ENCODE data around the gene RERE. TPM values are rescaled to one million over a fixed set of nuclear protein-coding genes. Genes with fewer than 3 reads are reported as not detected.

The RERE gene
- total and polyA plus RNA-seq, 2 donors (not counting 3 experiments of a cell fraction or from before 2014, with no cell fraction given), result 14.1 to 113 TPM

- no TSS peak for BruUV-seq (replicated peaks)
- CTCF ChIA-PET, result interaction anchor here (5.5 kb wide), 1 partner anchor 106 kb away, joined by 102 read pairs; no protein-coding TSS in a partner anchor
These were observed 251.6 kb downstream of the RERE start for GRCh38 chr1:8565802-8566201.

GRCh38 chr1:8563944-8564537, 253.4 kb downstream of the RERE start:
- Histone ChIP-seq H3K27ac (ENCODE audit: insufficient read depth, low read depth, low read length) (no peak overlapping the region), H3K9ac (replicated peaks; ENCODE audit: extremely low read depth, insufficient read depth, low read length) (no peak overlapping the region), H3K79me2 (ENCODE audit: control insufficient read depth, insufficient read depth, low read length) (peaks cover 14% of the 10 kb centered on the region), H3K27me3 (ENCODE audit: control insufficient read depth in 2 of 2, insufficient read depth in 2 of 2, low read length in 2 of 2) (no peaks in the 10 kb centered on the region), H2AFZ (ENCODE audit: low read depth, low read length) (no peak overlapping the region), H3K4me2 (ENCODE audit: insufficient read depth, low read length) (no peak overlapping the region), H3K9me3 (replicated peaks; ENCODE audit: control insufficient read depth, insufficient read depth, low read length) (no peaks in the 10 kb centered on the region), H3K9me1 (replicated peaks; ENCODE audit: control insufficient read depth, extremely low read depth, insufficient read depth, low read length) (no peaks in the 10 kb centered on the region), H3K4me1 (ENCODE audit: control insufficient read depth, extremely low read depth, insufficient read depth, low read length) (peaks cover 2% of the 10 kb centered on the region), H4K20me1 (replicated peaks; ENCODE audit: control insufficient read depth, extremely low read depth, insufficient read depth, low read length) (no peaks in the 10 kb centered on the region), H3K36me3 (ENCODE audit: control insufficient read depth in 2 of 2, extremely low read depth in 1 of 2, insufficient read depth in 2 of 2, low read length in 2 of 2) (no peaks in the 10 kb centered on the region), H3K4me3 (replicated peaks in 1 of 3; ENCODE audit: insufficient read depth in 1 of 3, low read depth in 1 of 3, low read length in 3 of 3) (no peak overlapping the region)
- ChIA-PET POLR2A (no interaction called here), CTCF (interaction anchor here (4.4 to 5.5 kb wide), 2 partner anchors 107 to 163 kb away, joined by 78 to 102 read pairs; no protein-coding TSS in a partner anchor)
- DNase-seq (ENCODE audit: low read depth, low spot score) (no peak), FAIRE-seq (no peak)
- no peak for TF ChIP-seq MAX (IDR thresholded peaks at IDR 0.05; ENCODE audit: insufficient read depth, insufficient read length)
- no peak for TF ChIP-seq GATA2 (IDR thresholded peaks at IDR 0.05; ENCODE audit: insufficient read depth, insufficient read length, low read depth, low read length)
- no peak for TF ChIP-seq POLR2AphosphoS5 (IDR thresholded peaks at IDR 0.05; ENCODE audit: insufficient read depth, low read depth, low read length)
- TF ChIP-seq CTCF (IDR thresholded peaks at IDR 0.05; ENCODE audit: extremely low read depth in 1 of 2, insufficient read depth in 1 of 2, low read depth in 1 of 2, low read length in 2 of 2), result no peak
- no peak for TF ChIP-seq MYC (IDR thresholded peaks at IDR 0.05; ENCODE audit: low read depth, low read length)
- TF ChIP-seq EZH2 (IDR thresholded peaks at IDR 0.05; ENCODE audit: borderline replicate concordance, low read depth, low read length, severe bottlenecking), result no peak
- TF ChIP-seq FOS (IDR thresholded peaks at IDR 0.05; ENCODE audit: borderline replicate concordance, insufficient read depth, low read length), result no peak
- no peak for TF ChIP-seq POLR2A (IDR thresholded peaks at IDR 0.05; ENCODE audit: low read depth, low read length)
- no peak for TF ChIP-seq JUN (IDR thresholded peaks at IDR 0.05; ENCODE audit: borderline replicate concordance, insufficient read depth, insufficient read length, low read depth)
- intact Hi-C loops (cut with micrococcal nuclease), result no loop called here
- dilution Hi-C loops (cut with MboI; ENCODE audit: extremely low pct_ligation_motif_present, low sequenced_read_pairs), result no loop called here
- no TSS peak for BruUV-seq (replicated peaks)

More at GRCh38 chr1:8565802-8566201, 251.6 kb downstream of the RERE start:
- dilution Hi-C loops (cut with MboI; ENCODE audit: extremely low pct_ligation_motif_present, low sequenced_read_pairs), result no loop called here
- Histone ChIP-seq H3K27me3 (ENCODE audit: control insufficient read depth in 2 of 2, insufficient read depth in 2 of 2, low read length in 2 of 2) (no peaks in the 10 kb centered on the region), H3K4me3 (replicated peaks in 1 of 3; ENCODE audit: insufficient read depth in 1 of 3, low read depth in 1 of 3, low read length in 3 of 3) (no peak overlapping the region), H3K9ac (replicated peaks; ENCODE audit: extremely low read depth, insufficient read depth, low read length) (no peak overlapping the region), H3K4me2 (ENCODE audit: insufficient read depth, low read length) (no peak overlapping the region), H2AFZ (ENCODE audit: low read depth, low read length) (no peak overlapping the region), H4K20me1 (replicated peaks; ENCODE audit: control insufficient read depth, extremely low read depth, insufficient read depth, low read length) (no peaks in the 10 kb centered on the region), H3K9me1 (replicated peaks; ENCODE audit: control insufficient read depth, extremely low read depth, insufficient read depth, low read length) (no peaks in the 10 kb centered on the region), H3K27ac (ENCODE audit: insufficient read depth, low read depth, low read length) (no peak overlapping the region), H3K79me2 (ENCODE audit: control insufficient read depth, insufficient read depth, low read length) (peaks cover 7% of the 10 kb centered on the region), H3K4me1 (ENCODE audit: control insufficient read depth, extremely low read depth, insufficient read depth, low read length) (peaks cover 7% of the 10 kb centered on the region), H3K9me3 (replicated peaks; ENCODE audit: control insufficient read depth, insufficient read depth, low read length) (no peaks in the 10 kb centered on the region), H3K36me3 (ENCODE audit: control insufficient read depth in 2 of 2, extremely low read depth in 1 of 2, insufficient read depth in 2 of 2, low read length in 2 of 2) (no peaks in the 10 kb centered on the region)
- DNase-seq (ENCODE audit: low read depth, low spot score) (no peak), FAIRE-seq (no peak)
- TF ChIP-seq MYC (IDR thresholded peaks at IDR 0.05; ENCODE audit: low read depth, low read length) (no peak), POLR2AphosphoS5 (IDR thresholded peaks at IDR 0.05; ENCODE audit: insufficient read depth, low read depth, low read length) (no peak), FOS (IDR thresholded peaks at IDR 0.05; ENCODE audit: borderline replicate concordance, insufficient read depth, low read length) (no peak), GATA2 (IDR thresholded peaks at IDR 0.05; ENCODE audit: insufficient read depth, insufficient read length, low read depth, low read length) (no peak)
- POLR2A ChIA-PET, result no interaction called here
- intact Hi-C loops (cut with micrococcal nuclease), result no loop called here
